ENCODE data around the gene HLA-DOB.

Gene HLA-DOB

GRCh38 chr6:32818867-32819266, 2.1 kb upstream of the HLA-DOB start:
- TF ChIP-seq EGR1 (IDR thresholded peaks at IDR 0.05): no peak
- no peak for TF ChIP-seq CEBPB (IDR thresholded peaks at IDR 0.05)
- TF ChIP-seq USF1 (IDR thresholded peaks at IDR 0.05): no peak
- no peak for TF ChIP-seq TCF12 (IDR thresholded peaks at IDR 0.05; ENCODE audit: low read depth)
- TF ChIP-seq REST (IDR thresholded peaks at IDR 0.05; ENCODE audit: low read depth): no peak
- TF ChIP-seq TEAD4 (IDR thresholded peaks at IDR 0.05): no peak
- no peak for TF ChIP-seq EP300 (IDR thresholded peaks at IDR 0.05; ENCODE audit: borderline replicate concordance)
- no peak for TF ChIP-seq MAX (IDR thresholded peaks at IDR 0.05)
- TF ChIP-seq FOXM1 (IDR thresholded peaks at IDR 0.05; ENCODE audit: borderline replicate concordance, low read depth): no peak
- TF ChIP-seq YY1 (IDR thresholded peaks at IDR 0.05; ENCODE audit: low read depth): no peak
- TF ChIP-seq NFIC (IDR thresholded peaks at IDR 0.05): no peak
- no peak for TF ChIP-seq RAD21 (IDR thresholded peaks at IDR 0.05; ENCODE audit: low read depth)
- no peak for TF ChIP-seq CREB1 (IDR thresholded peaks at IDR 0.05; ENCODE audit: low read depth)
- no peak for TF ChIP-seq ZBTB7A (IDR thresholded peaks at IDR 0.05; ENCODE audit: low read depth)
- TF ChIP-seq TAF1 (IDR thresholded peaks at IDR 0.05; ENCODE audit: low read depth): no peak

GRCh38 chr6:32815996-32816395, 806 bp downstream of the HLA-DOB start:
- TF ChIP-seq NFIC (IDR thresholded peaks at IDR 0.05) (no peak), ZBTB7A (IDR thresholded peaks at IDR 0.05; ENCODE audit: low read depth) (no peak), TCF12 (IDR thresholded peaks at IDR 0.05; ENCODE audit: low read depth) (no peak), TAF1 (IDR thresholded peaks at IDR 0.05; ENCODE audit: low read depth) (no peak), EP300 (IDR thresholded peaks at IDR 0.05; ENCODE audit: borderline replicate concordance) (no peak), YY1 (IDR thresholded peaks at IDR 0.05; ENCODE audit: low read depth) (no peak), USF1 (IDR thresholded peaks at IDR 0.05) (no peak), CREB1 (IDR thresholded peaks at IDR 0.05; ENCODE audit: low read depth) (no peak)

DNA sequence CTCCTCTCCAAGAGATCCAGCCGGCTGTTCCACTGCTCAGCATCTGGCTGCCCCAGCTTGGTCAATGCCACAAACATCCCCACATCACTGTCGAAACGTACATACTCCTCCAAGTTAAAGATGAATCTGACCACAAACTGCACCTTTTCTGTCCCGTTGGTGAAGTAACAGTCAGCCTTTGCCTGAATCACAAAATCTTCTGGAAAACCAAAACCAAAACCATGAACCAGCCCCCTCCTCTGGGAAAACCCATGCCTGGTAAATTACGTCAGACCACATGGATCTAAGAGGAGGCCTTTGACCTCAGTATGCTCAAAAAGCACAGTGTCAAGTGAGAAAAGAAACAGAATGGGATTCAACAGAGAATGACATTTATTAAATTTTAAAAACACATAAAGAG, 1.7 kb downstream of the HLA-DOB start:
- TF ChIP-seq EP300 (IDR thresholded peaks at IDR 0.05; ENCODE audit: borderline replicate concordance): no peak
- no peak for TF ChIP-seq RAD21 (IDR thresholded peaks at IDR 0.05; ENCODE audit: low read depth)
- no peak for TF ChIP-seq ZBTB7A (IDR thresholded peaks at IDR 0.05; ENCODE audit: low read depth)
- TF ChIP-seq CREB1 (IDR thresholded peaks at IDR 0.05; ENCODE audit: low read depth): no peak
- TF ChIP-seq YY1 (IDR thresholded peaks at IDR 0.05; ENCODE audit: low read depth): no peak
- TF ChIP-seq TAF1 (IDR thresholded peaks at IDR 0.05; ENCODE audit: low read depth): no peak
- no peak for TF ChIP-seq USF1 (IDR thresholded peaks at IDR 0.05)
- no peak for TF ChIP-seq FOXM1 (IDR thresholded peaks at IDR 0.05; ENCODE audit: borderline replicate concordance, low read depth)
- no peak for TF ChIP-seq CEBPB (IDR thresholded peaks at IDR 0.05)
- TF ChIP-seq REST (IDR thresholded peaks at IDR 0.05; ENCODE audit: low read depth): no peak
- TF ChIP-seq TCF12 (IDR thresholded peaks at IDR 0.05; ENCODE audit: low read depth): no peak
- TF ChIP-seq NFIC (IDR thresholded peaks at IDR 0.05): no peak

DNA sequence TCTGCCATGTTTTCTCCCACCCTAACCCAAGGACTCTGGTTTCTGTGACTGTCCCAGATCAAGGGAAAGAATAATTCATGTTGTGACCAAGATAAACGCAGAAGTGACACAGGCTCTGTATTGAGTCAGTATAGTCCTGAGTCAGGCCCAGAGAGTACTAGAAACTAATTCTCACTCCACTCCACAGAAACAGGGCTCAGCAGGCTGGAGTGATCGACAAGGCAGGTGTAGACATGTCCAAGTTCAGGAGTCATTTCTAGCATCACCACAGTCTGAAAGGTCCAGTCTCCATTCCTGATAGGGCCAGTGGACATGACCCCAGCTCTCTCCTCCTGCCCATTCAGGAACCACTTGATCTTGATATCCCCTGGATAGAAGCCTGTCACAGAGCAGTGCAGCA, 2.7 kb downstream of the HLA-DOB start:
- TF ChIP-seq TCF12 (IDR thresholded peaks at IDR 0.05; ENCODE audit: low read depth) (no peak), ZBTB7A (IDR thresholded peaks at IDR 0.05; ENCODE audit: low read depth) (no peak), FOXM1 (IDR thresholded peaks at IDR 0.05; ENCODE audit: borderline replicate concordance, low read depth) (no peak), YY1 (IDR thresholded peaks at IDR 0.05; ENCODE audit: low read depth) (no peak), REST (IDR thresholded peaks at IDR 0.05; ENCODE audit: low read depth) (no peak), CEBPB (IDR thresholded peaks at IDR 0.05) (no peak), TAF1 (IDR thresholded peaks at IDR 0.05; ENCODE audit: low read depth) (no peak), MAX (IDR thresholded peaks at IDR 0.05) (no peak), TEAD4 (IDR thresholded peaks at IDR 0.05) (no peak), NFIC (IDR thresholded peaks at IDR 0.05) (no peak), EGR1 (IDR thresholded peaks at IDR 0.05) (no peak), EP300 (IDR thresholded peaks at IDR 0.05; ENCODE audit: borderline replicate concordance) (no peak), CREB1 (IDR thresholded peaks at IDR 0.05; ENCODE audit: low read depth) (no peak), RAD21 (IDR thresholded peaks at IDR 0.05; ENCODE audit: low read depth) (no peak), USF1 (IDR thresholded peaks at IDR 0.05) (no peak)
